ENCODE data around the gene NAP1L4.
A peak's percentile ranks its signal among the peaks of the same experiment; 100 is the strongest.
"Not testable (repeated sequence)": the region's sequence is repeated elsewhere in the genome, so short reads cannot be mapped to it uniquely, and the experiment has no call there.

Gene NAP1L4

GRCh38 chr11:2916114-2916891 is 75.8 kb downstream of the NAP1L4 start:
- intact Hi-C loops (cut with DNase I), result no loop called here
- DNase-seq, result no peak

- intact Hi-C loops (cut with DNase I), result no loop called here
- DNase-seq, result no peak
Measured at GRCh38 chr11:2915473-2915872, 76.7 kb downstream of the NAP1L4 start.

- intact Hi-C loops (cut with DNase I), result no loop called here
- peak in 7 of 10 donors; percentile 35 to 92 (median 75) for DNase-seq
Measured at GRCh38 chr11:2914455-2915195, 77.5 kb downstream of the NAP1L4 start.

GRCh38 chr11:2913776-2914175 is 78.4 kb downstream of the NAP1L4 start:
- intact Hi-C loops (cut with DNase I), result no loop called here
- no peak for DNase-seq

DNA sequence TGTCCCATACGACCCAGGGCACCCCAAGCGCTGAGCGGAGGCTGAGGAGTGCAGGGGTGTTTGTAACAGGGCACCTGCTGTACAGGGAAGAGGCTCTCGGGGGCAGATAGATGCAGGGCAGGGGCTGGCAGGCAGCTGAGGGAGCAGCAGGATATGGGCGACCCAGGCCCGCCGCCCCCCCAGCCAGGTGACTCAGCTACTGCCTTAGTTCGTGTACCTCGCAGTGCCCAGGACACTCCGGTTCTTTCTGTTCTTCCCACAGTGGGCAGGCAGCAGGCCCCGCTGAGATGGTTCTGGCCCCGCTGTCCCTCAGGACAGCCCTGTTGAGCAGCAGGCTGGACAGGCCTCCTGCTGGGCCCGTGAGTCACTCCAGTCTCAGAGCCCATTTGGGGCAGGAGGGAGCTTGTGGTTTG is 79.1 kb downstream of the NAP1L4 start:
- DNase-seq, result no peak
- intact Hi-C loops (cut with DNase I), result no loop called here

- DNase-seq, result no peak
- intact Hi-C loops (cut with DNase I), result no loop called here
Measured at GRCh38 chr11:2912498-2912897, 79.6 kb downstream of the NAP1L4 start.

DNA sequence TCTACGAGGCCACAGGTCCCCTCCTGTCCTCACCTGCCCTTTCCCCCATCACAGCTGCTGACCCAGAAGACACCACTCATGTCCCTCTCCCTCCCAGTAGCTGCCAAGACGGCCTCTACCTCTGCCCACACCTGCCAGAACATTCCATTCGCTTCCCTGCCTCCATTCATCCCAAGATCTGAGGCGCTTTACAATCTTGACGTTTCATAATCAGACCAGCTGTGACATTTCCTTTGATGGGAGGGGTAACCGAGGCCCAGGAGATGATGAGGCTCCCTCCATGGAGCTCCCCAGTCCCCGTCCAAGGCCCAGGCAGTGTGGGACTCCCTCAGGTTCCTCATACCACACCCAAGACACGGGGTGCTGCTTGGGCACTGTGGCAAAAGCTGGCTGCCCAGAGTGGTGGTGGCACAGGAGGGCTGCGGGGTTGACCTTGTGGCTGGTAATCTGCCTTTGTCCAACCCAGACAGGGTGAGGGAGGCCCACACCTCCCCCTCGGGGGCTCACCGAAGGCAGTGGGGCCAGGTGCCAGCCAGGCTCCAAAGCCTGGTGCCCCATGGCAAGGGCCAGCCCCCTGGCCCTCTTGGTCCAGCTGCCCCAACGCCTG is 80.2 kb downstream of the NAP1L4 start:
- intact Hi-C loops (cut with DNase I), result no loop called here
- DNase-seq, result no peak

- DNase-seq, result no peak
- intact Hi-C loops (cut with DNase I), result no loop called here
Measured at GRCh38 chr11:2911088-2911784, 80.9 kb downstream of the NAP1L4 start.

DNA sequence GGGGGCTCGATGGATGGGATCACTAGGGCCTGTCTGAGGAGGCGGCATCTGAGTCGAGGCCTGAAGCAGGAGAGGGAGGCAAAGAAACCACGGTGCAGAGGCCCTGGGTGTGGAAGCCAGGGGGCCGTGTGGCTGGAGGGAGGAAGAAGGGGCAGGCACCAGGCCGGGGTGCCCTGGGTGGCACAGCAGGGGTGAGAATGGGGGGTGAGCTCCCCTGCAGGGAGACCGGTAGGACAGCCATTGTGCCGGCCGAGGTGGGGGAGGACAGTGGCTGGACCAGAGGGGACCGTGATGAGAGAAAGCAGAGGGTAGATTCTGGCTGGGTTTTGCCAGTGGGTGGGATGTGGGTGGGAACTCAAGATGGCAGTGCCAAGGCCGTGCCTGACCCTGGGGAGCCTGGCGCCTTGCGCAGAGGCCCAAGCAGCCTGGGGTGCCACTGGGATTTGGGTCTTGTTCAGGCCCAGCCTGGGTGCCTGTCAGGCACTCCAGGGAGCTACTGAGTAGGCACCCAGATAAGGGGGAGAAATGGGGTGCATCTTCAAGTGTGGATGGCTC is 81.7 kb downstream of the NAP1L4 start:
- no peak for DNase-seq
- intact Hi-C loops (cut with DNase I), result no loop called here

GRCh38 chr11:2909133-2909902 is 82.8 kb downstream of the NAP1L4 start:
- intact Hi-C loops (cut with DNase I), result no loop called here
- DNase-seq, result no peak

DNA sequence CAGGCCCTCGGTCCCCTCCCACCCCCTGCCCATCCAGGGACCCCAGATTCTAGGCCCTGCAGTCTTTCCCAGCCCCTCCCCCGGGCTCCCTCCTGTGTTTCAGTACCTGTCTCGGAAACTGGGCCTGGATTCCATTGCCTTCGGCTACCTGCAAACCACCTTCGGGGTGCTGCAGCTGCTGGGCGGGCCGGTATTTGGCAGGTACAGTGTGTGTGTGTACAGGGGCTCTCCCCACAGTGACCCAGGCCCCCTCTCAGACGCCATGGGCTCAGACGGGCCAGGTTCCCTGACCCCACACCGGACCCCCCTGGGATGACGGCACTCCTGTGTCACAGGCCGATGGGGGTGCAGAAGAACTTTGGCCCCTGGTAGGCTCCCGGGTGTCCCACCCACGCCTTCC is 84.0 kb downstream of the NAP1L4 start:
- no peak for DNase-seq

DNA sequence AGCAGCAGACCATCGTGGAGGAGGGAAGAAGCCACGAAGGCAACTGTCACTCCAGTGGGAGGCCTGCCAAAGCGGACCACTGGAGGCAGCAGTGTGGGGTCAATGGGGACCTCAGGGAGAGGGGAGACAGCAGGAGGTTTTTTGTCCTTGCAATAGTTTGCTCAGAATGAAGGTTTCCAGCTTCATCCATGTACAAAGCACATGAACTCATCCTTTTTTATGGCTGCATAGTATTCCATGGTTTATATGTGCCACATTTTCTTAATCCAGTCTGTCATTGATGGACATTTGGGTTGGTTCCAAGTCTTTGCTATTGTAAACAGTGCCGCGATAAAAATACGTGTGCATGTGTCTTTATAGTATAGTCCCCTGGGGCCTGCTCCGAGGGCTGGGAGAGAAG is 86.8 kb downstream of the NAP1L4 start:
- DNase-seq; intact Hi-C loops (cut with DNase I): not testable (repeated sequence)

More for the DNA sequence above, 84.0 kb downstream of the NAP1L4 start:
- intact Hi-C loops (cut with DNase I), result no loop called here

DNA sequence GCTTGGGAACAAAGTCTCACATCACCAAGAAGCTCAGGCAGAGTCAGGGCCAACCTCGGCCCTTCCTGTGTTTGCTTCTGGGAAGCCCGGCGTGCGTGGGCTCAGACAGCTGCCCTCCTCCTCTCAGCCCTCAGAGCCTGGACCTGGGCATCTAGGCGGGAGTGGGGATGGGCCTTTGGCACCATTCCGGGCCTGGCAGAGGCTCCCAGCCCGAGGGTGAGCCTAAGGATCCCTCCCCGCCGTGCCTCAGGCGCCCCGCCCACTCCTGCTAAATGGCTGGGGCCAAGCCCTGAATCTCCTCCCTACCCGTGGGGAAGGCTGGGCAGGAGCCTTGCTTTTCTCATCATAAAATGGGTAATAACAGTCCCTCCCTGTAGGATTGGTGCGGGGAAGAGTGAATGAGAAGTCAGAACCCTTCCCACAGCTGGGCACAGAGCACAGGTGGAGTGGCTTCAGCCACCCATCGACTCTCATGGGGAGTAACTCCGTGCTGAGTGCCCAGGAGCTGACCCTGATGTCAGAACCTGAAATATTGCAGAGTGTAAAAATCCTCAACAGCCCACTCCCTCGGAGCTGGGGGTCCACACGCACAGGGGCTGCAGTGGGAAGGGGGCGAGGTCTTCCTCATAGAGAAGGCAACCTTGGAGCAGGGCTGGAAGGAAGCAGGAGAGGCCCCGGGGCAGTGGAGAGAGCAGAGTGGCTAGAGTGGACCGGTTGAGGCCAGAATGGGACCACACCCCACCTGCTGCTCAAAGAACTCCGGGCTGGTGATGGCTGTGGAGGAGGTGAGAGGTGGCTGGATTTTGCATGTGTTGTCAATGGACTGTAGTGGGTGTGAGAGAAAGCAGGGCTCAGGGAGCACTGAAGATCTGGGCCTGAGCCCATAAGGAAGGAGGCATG is 87.7 kb downstream of the NAP1L4 start:
- no peak for DNase-seq

GRCh38 chr11:2903672-2904011 is 88.5 kb downstream of the NAP1L4 start:
- intact Hi-C loops (cut with DNase I), result no loop called here
- no peak for DNase-seq

More for the DNA sequence above, 87.7 kb downstream of the NAP1L4 start:
- intact Hi-C loops (cut with DNase I), result no loop called here

DNA sequence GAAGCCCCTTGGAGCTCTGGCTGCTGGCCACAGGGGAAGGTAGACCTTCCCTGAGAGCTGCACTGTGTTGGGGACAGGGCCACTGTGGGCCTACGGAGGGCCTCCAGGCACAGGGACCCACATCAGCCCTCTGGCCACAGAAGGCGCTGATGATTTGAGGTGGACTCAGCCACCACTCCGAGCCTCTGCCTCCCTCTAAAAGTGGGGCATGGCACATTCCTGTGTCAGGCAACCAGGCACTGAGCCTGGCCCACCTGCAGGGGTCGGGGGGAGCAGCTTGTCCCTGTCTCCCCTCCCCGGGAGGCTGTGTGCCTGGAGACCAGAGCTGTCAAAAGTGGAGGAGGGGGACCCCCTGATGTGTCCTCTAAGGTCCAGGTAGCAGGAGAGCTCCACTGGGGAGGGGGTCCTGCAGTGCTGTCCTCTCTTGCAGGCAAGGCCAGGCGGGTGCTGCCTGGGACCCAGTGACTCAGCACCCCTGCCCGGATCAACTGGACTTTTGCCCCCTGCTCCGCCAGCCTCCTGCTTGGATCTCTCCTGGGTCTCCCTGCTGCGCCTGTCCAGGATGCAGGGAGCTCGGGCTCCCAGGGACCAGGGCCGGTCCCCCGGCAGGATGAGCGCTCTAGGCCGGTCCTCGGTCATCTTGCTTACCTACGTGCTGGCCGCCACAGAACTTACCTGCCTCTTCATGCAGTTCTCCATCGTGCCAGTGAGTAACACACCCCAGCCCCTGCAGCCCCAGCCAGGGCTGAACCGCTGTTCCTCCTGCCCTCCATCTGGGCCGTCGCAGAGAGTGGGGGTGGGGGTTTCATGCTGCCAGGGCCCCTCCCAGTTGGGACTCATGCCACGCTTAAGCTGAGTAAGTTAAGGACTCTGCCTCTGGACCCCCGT is 89.1 kb downstream of the NAP1L4 start:
- no peak for DNase-seq
- intact Hi-C loops (cut with DNase I), result no loop called here

DNA sequence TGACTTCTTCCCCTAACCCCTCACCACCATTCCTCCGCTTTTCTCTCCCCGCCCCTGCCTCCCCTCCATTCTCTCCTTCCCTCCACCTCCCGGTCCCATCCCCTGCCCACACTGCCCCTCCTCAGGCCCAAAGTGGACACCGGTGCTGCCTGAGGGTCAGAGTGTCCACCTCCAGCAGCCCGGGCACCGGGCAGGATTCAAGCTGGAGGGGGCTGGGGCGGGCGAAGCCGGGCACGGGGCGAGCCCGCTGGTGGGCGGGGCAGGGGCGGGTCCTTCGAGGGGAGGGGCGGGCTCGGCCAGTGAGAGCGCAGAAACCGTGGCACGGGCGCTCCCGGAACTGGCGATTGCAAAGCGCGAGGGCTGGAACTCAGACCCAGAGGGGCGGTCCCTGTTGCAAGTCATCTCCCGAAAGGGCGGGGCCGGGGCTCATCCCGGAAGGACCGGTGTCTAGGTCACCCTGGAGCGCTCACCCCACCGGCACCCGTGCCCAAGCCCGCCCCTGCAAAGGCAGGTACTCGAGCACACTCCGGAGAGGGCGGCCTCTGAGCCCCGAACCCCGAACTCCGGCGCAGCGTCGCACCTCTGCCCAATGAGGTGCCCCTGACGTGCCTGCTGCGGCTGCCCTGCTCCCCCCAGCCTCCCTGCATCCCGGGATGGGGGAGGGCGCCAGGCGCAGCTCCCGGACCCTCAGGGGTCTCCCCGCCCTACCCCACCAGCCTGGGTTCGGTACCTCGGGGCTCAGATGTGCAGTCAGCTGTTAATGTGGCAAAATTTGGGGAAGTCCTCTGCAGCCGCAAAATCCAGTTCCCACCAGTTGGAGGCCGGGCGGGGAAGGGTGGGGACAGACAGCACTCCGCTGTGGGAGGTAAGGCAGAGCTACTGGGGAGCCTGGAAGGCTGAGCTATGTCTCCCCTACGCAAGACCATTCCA is 90.0 kb downstream of the NAP1L4 start:
- peak; percentile 62 to 96 (median 77) for DNase-seq
- intact Hi-C loops (cut with DNase I), result no loop called here

Data from posterior cingulate gyrus (tissue), 11 donors.